GM12878 (cell line): ENCODE measurements around the gene PPME1. TPM values are rescaled to one million over a fixed set of nuclear protein-coding genes. Genes with fewer than 3 reads are reported as not detected.

Experiments
- ATAC-seq: fragments of 200-7000 bp; cut with Tn5 transposase; 3 replicates; pipeline ENCODE4 v1.9.1; 2020; ENCODE audit warnings: mild to moderate bottlenecking, moderate library complexity
- BruUV-seq: library from RNA; stranded (reverse); fragments of 400-500 nt; replicated peaks from 2 replicates; lab custom pipeline; 2021; lab: Mats Ljungman, UMichigan
- CTCF ChIA-PET: fragments of 300-600 bp; sonication (Branson Sonifier 250); formaldehyde crosslinking; extraction: SDS; loops from one replicate; lab custom pipeline; 2021; ENCODE audit warnings: inconsistent platforms; lab: Yijun Ruan, JAX
- POLR2A ChIA-PET: fragments of 350-600 bp; formaldehyde crosslinking; extraction: SDS; loops from one replicate; lab custom pipeline; 2021; ENCODE audit warnings: inconsistent platforms; lab: Charles Lee
- RAD21 ChIA-PET: fragments of 300-600 bp; sonication (Branson Sonifier 250); formaldehyde crosslinking; loops from one replicate; lab custom pipeline; 2023; ENCODE audit warnings: antibody characterized with exemption; ENCODE audit not compliant: unreplicated experiment; lab: Charles Lee
- SMC1A ChIA-PET: fragments of 300-600 bp; sonication (Branson Sonifier 250); formaldehyde crosslinking; loops from one replicate; lab custom pipeline; 2023; ENCODE audit not compliant: unreplicated experiment, uncharacterized antibody; lab: Charles Lee
- DNase-seq: peaks from one replicate; pipeline ENCODE4 v3.0.0-alpha.2; 2011; ENCODE audit warnings: low read depth, low spot score
- FAIRE-seq: peaks from 3 replicates; lab custom pipeline; 2011; peaks lifted over from hg19 to GRCh38; lab: Jason Lieb, UNC
- H2AFZ ChIP-seq: 2 replicates; pipeline ENCODE4 v1.6.0; 2011; ENCODE audit warnings: low read depth, low read length, control low read depth; ENCODE audit not compliant: control insufficient read depth
- H3K27ac ChIP-seq: 2 replicates; pipeline ENCODE4 v1.5.1; 2011; ENCODE audit warnings: control low read depth; ENCODE audit not compliant: control insufficient read depth, insufficient read depth
- H3K27me3 ChIP-seq, 2 experiments: replicated peaks in 1 of 2; 2 replicates each; pipeline versions ENCODE4 v1.6.0 to v1.6.1; 2011; ENCODE audit warnings: low read length in 1 of 2; ENCODE audit not compliant: control insufficient read depth in 2 of 2, insufficient read depth in 2 of 2
- H3K36me3 ChIP-seq, 2 experiments: 2 replicates each; pipeline ENCODE4 v1.5.1; 2011; ENCODE audit warnings: low read length in 1 of 2; ENCODE audit not compliant: control insufficient read depth in 2 of 2, insufficient read depth in 2 of 2
- H3K4me1 ChIP-seq: 2 replicates; pipeline ENCODE4 v1.6.1; 2011; ENCODE audit warnings: mild to moderate bottlenecking, low read length, moderate library complexity, mixed read lengths; ENCODE audit not compliant: control insufficient read depth, insufficient read depth
- H3K4me2 ChIP-seq: 2 replicates; pipeline ENCODE4 v1.6.0; 2011; ENCODE audit warnings: control low read depth; ENCODE audit not compliant: control insufficient read depth, insufficient read depth
- H3K4me3 ChIP-seq: fragments of 200-600 bp; sonication (generic); 2 replicates; pipeline ENCODE4 v1.5.1; 2016
- H3K79me2 ChIP-seq: 2 replicates; pipeline ENCODE4 v1.6.0; 2011; ENCODE audit warnings: low read length; ENCODE audit not compliant: control insufficient read depth, insufficient read depth
- H3K9ac ChIP-seq: 2 replicates; pipeline ENCODE4 v1.8.0; 2011; ENCODE audit warnings: low read length, control low read depth, mixed read lengths; ENCODE audit not compliant: control insufficient read depth, insufficient read depth
- H3K9me3 ChIP-seq: replicated peaks from 3 replicates; pipeline ENCODE4 v1.5.1; 2011; ENCODE audit warnings: mild to moderate bottlenecking, low read length; ENCODE audit not compliant: control insufficient read depth, insufficient read depth
- H4K20me1 ChIP-seq: 2 replicates; pipeline ENCODE4 v1.6.0; 2011; ENCODE audit not compliant: control insufficient read depth, insufficient read depth
- CHD2 ChIP-seq: IDR thresholded peaks from 2 replicates; pipeline ENCODE4 v1.6.1; 2011; ENCODE audit warnings: low read depth, low read length, improper control_type of control experiment, borderline replicate concordance
- CTCF ChIP-seq, 3 experiments: IDR thresholded peaks in 2 of 3; conservative IDR thresholded peaks in 1 of 3; 2 replicates each; pipeline ENCODE4 v1.5.1; 2011; ENCODE audit warnings: low read depth in 3 of 3, low read length in 3 of 3, mild to moderate bottlenecking in 3 of 3, control low read depth in 2 of 3, moderate library complexity in 2 of 3, inconsistent platforms in 1 of 3, mixed read lengths in 1 of 3; ENCODE audit not compliant: control insufficient read depth in 2 of 3, insufficient read depth in 1 of 3; ENCODE audit errors: extremely low read depth in 1 of 3
- EGR1 ChIP-seq, 2 experiments: IDR thresholded peaks; 1 replicate in 1 of 2; 2 replicates in 1 of 2; pipeline ENCODE4 v1.6.1; 2011 to 2012; ENCODE audit warnings: low read depth in 2 of 2, low read length in 2 of 2, borderline replicate concordance in 1 of 2, mild to moderate bottlenecking in 1 of 2, moderate library complexity in 1 of 2
- EZH2 ChIP-seq: IDR thresholded peaks from 2 replicates; pipeline ENCODE4 v1.6.1; 2012; ENCODE audit warnings: low read depth, mild to moderate bottlenecking, control low read depth, inconsistent platforms, low read length, borderline replicate concordance; ENCODE audit not compliant: control insufficient read depth
- LARP7 ChIP-seq: fragments of 450-650 bp; IDR thresholded peaks from 2 replicates; pipeline ENCODE4 v1.6.1; 2017; ENCODE audit warnings: mild to moderate bottlenecking
- MEF2B ChIP-seq: fragments of 450-650 bp; IDR thresholded peaks from 2 replicates; pipeline ENCODE4 v1.6.1; 2018; ENCODE audit warnings: mild to moderate bottlenecking, moderate library complexity; ENCODE audit not compliant: partially characterized antibody, poor library complexity, severe bottlenecking
- MYB ChIP-seq: fragments of 150-350 bp; IDR thresholded peaks from 2 replicates; pipeline ENCODE4 v1.6.1; 2014; ENCODE audit warnings: mild to moderate bottlenecking, low read depth, low read length, borderline replicate concordance
- NBN ChIP-seq: fragments of 450-650 bp; IDR thresholded peaks from 2 replicates; pipeline ENCODE4 v1.6.1; 2016
- NRF1 ChIP-seq: conservative IDR thresholded peaks from 2 replicates; pipeline ENCODE4 v1.6.1; 2011; ENCODE audit warnings: mild to moderate bottlenecking, low read depth, low read length, improper control_type of control experiment
- SIX5 ChIP-seq: IDR thresholded peaks from 2 replicates; pipeline ENCODE4 v1.6.1; 2011; ENCODE audit warnings: mild to moderate bottlenecking, low read depth, low read length, moderate library complexity; ENCODE audit not compliant: severe bottlenecking
- SRF ChIP-seq, 2 experiments: IDR thresholded peaks; 2 replicates each; pipeline ENCODE4 v1.6.1; 2011; ENCODE audit warnings: low read depth in 2 of 2, low read length in 2 of 2, mild to moderate bottlenecking in 1 of 2, moderate library complexity in 1 of 2
- TBL1XR1 ChIP-seq: IDR thresholded peaks from 2 replicates; pipeline ENCODE4 v1.6.1; 2012; ENCODE audit warnings: low read depth, low read length, improper control_type of control experiment
- ZBED1 ChIP-seq: IDR thresholded peaks from 2 replicates; pipeline ENCODE4 v1.6.1; 2016; ENCODE audit warnings: borderline replicate concordance
- WGBS: methylation state at CpG from one replicate; pipeline ENCODE4 v1.1.6; 2016; ENCODE audit warnings: low lambda C conversion rate; ENCODE audit not compliant: insufficient replicate concordance, insufficient coverage; ENCODE audit errors: missing lambda C conversion rate; 5-methylcytosine and 5-hydroxymethylcytosine counted together
- in situ Hi-C: fragments of 300-500 bp; cut with MboI; formaldehyde crosslinking; loops from 9 replicates; pipeline ENCODE4 v1.14.3; 2018; ENCODE audit warnings: mixed read lengths
- intact Hi-C: fragments of 100-400 bp; cut with micrococcal nuclease; formaldehyde crosslinking; loops from one replicate; pipeline ENCODE4 v1.14.2; 2022; ENCODE audit not compliant: unreplicated experiment
- polyA plus RNA-seq, 11 experiments: library from polyadenylated mRNA; depleted of rRNA in 4 of 11; unstranded in 6 of 11; stranded (reverse) in 5 of 11; fragments of >200 nt; fragmentation: Nextera tagmentation in 4 of 11; fragmentation: Illumina TruSeq in 1 of 11; extraction: Ambion mirVana in 4 of 11; extraction: Trizol in 1 of 11; gene quantifications; 1 replicate in 1 of 11; 2 replicates in 10 of 11; pipeline versions ENCODE4 v1.2.1 to v1.2.3, GENCODE V29; 2011 to 2016; ENCODE audit warnings: inconsistent platforms in 2 of 11, missing spikeins in 2 of 11, low read depth in 1 of 11
- total RNA-seq, 4 experiments: library from RNA; depleted of rRNA in 3 of 4; stranded (reverse); fragments of >200 nt in 3 of 4; fragmentation: Illumina TruSeq in 1 of 4; extraction: Trizol in 1 of 4; gene quantifications; 2 replicates each; pipeline versions ENCODE4 v1.2.1 to v1.2.3, GENCODE V29; 2013 to 2021
- TF ChIP-seq, protein P1 (sequence below): IDR thresholded peaks from 2 replicates; pipeline ENCODE4 v1.6.1; 2012; ENCODE audit warnings: low read depth, low read length, improper control_type of control experiment

The PPME1 gene
- total and polyA plus RNA-seq, 10 of the 15 experiments (the other 5 are each of a cell fraction or from before 2014, with no cell fraction given): 3.1 to 51.4 (median 20.8) TPM

- in situ Hi-C loops (no loop called here), intact Hi-C loops (no loop called here)
- WGBS: 4% methylated on average over 5 of the region's 5 CpGs
- ChIA-PET POLR2A (no interaction called here), CTCF (interaction anchor here (0.6 to 1.4 kb wide), 3 partner anchors 17 to 513 kb away, joined by 3 read pairs; no protein-coding TSS in a partner anchor), RAD21 (interaction anchor here (1.4 kb wide), 1 partner anchor 23 kb away, joined by 5 read pairs; no protein-coding TSS in a partner anchor), SMC1A (no interaction called here)
- no TSS peak for BruUV-seq
- no peak for ATAC-seq
- Histone ChIP-seq H2AFZ (no peak overlapping the region), H3K9me3 (no peaks in the 10 kb centered on the region; the same call in 1 of the 3 replicates), H3K27ac (no peak overlapping the region), H3K4me1 (no peaks in the 10 kb centered on the region), H3K36me3 (no peaks in the 10 kb centered on the region), H4K20me1 (no peaks in the 10 kb centered on the region), H3K27me3 (peaks cover 0 to 3% of the 10 kb centered on the region in 2 experiments; a peak in 2 of 4 replicates), H3K9ac (no peak overlapping the region), H3K79me2 (no peaks in the 10 kb centered on the region), H3K4me3 (no peak overlapping the region), H3K4me2 (no peak overlapping the region)
- DNase-seq: no peak
- TF ChIP-seq ZBED1 (no peak), MEF2B (no peak), TBL1XR1 (no peak), NBN (no peak)
- TF ChIP-seq, protein P1, sequence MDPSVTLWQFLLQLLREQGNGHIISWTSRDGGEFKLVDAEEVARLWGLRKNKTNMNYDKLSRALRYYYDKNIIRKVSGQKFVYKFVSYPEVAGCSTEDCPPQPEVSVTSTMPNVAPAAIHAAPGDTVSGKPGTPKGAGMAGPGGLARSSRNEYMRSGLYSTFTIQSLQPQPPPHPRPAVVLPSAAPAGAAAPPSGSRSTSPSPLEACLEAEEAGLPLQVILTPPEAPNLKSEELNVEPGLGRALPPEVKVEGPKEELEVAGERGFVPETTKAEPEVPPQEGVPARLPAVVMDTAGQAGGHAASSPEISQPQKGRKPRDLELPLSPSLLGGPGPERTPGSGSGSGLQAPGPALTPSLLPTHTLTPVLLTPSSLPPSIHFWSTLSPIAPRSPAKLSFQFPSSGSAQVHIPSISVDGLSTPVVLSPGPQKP: no peak
- FAIRE-seq: no peak
These were observed 108.2 kb downstream of the PPME1 start for GRCh38 chr11:74279256-74279655.

GRCh38 chr11:74280494-74280893, 109.4 kb downstream of the PPME1 start:
- in situ Hi-C loops (no loop called here), intact Hi-C loops (no loop called here)
- ChIA-PET RAD21 (no interaction called here), SMC1A (no interaction called here), POLR2A (no interaction called here), CTCF (interaction anchor here (0.7 to 1.2 kb wide), 3 partner anchors 16 to 169 kb away, joined by 3 read pairs; no protein-coding TSS in a partner anchor)
- Histone ChIP-seq H3K4me3 (no peak overlapping the region), H3K27ac (no peak overlapping the region), H2AFZ (no peak overlapping the region), H3K4me1 (peaks cover 3% of the 10 kb centered on the region), H3K9ac (no peak overlapping the region), H3K4me2 (no peak overlapping the region), H4K20me1 (no peaks in the 10 kb centered on the region), H3K36me3 (no peaks in the 10 kb centered on the region), H3K79me2 (no peaks in the 10 kb centered on the region), H3K27me3 (peaks cover 0 to 3% of the 10 kb centered on the region in 2 experiments; a peak in 2 of 4 replicates), H3K9me3 (no peaks in the 10 kb centered on the region; the same call in 1 of the 3 replicates)
- DNase-seq (no peak), ATAC-seq (no peak), FAIRE-seq (no peak)
- BruUV-seq: no TSS peak
- TF ChIP-seq EZH2 (no peak), CTCF (IDR thresholded peaks at IDR 0.05 in 2 of 3, conservative IDR thresholded peaks at IDR 0.05 in 1 of 3; ENCODE audit: control insufficient read depth in 2 of 3, extremely low read depth in 1 of 3, insufficient read depth in 1 of 3, low read depth in 3 of 3, low read length in 3 of 3) (no peak), EGR1 (IDR thresholded peaks at IDR 0.05; ENCODE audit: borderline replicate concordance in 1 of 2, low read depth in 2 of 2, low read length in 2 of 2) (no peak), MYB (no peak), SIX5 (no peak), NRF1 (no peak), CHD2 (no peak), ZBED1 (no peak), SRF (IDR thresholded peaks at IDR 0.05; ENCODE audit: low read depth in 2 of 2, low read length in 2 of 2) (no peak), LARP7 (no peak)
